Stimulated activated memory B cell treated with anti-CD40 and anti-IgM and Interleukin-4, amounts not matched to agents 10 μg/mL and 1 μg/mL and 100 μg/mL, for 72 hours (primary cell): ENCODE data around the gene MGAM2.
A peak's percentile ranks its signal among the peaks of the same experiment; 100 is the strongest.
"Not testable (repeated sequence)": the region's sequence is repeated elsewhere in the genome, so short reads cannot be mapped to it uniquely, and the experiment has no call there.

Source experiments
- ATAC-seq: fragments of 150-1000 bp; cut with Tn5 transposase; 2 replicates; pipeline ENCODE4 v1.10.0; 2021
- H3K27ac Mint-ChIP-seq: one replicate; pipeline ENCODE4 v1.8.0; 2022; ENCODE audit warnings: mild to moderate bottlenecking, mixed read lengths
- H3K27me3 Mint-ChIP-seq: one replicate; pipeline ENCODE4 v1.8.0; 2022; ENCODE audit warnings: mixed read lengths
- H3K36me3 Mint-ChIP-seq: one replicate; pipeline ENCODE4 v1.8.0; 2022; ENCODE audit warnings: mixed read lengths
- H3K4me1 Mint-ChIP-seq: one replicate; pipeline ENCODE4 v1.8.0; 2022; ENCODE audit warnings: mixed read lengths
- H3K4me3 Mint-ChIP-seq: one replicate; pipeline ENCODE4 v1.8.0; 2022; ENCODE audit warnings: mild to moderate bottlenecking, moderate library complexity, mixed read lengths
- H3K9me3 Mint-ChIP-seq: one replicate; pipeline ENCODE4 v1.8.0; 2022; ENCODE audit warnings: mixed read lengths

Gene MGAM2

DNA sequence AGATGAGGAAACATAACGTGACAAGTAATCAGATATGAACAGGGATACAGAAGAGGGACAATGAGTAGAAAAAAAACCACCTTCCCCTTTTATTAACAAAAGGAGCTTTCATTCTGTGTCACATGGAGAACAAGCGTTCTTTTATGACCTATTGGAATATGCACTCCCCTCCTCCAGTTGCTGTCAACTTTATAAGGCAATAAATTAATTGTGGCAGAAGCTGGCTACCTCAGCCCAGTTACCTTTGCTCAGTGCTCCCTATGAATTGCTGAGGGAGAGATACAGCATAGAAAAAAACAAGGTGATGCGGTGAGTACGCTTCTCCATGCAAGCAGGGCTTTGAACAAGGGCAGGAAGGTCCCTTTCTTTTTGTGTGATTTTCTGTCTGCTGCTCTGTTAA is at the start of gene MGAM2:
Gene MGAM2 (plus strand): TSS at position 220 of the 400 bp plus-strand sequence. CDS start 5,156 bp downstream, outside the sequence.
- Mint-ChIP-seq H3K36me3 (no peaks in the 10 kb centered on the region), H3K9me3 (peaks cover 8% of the 10 kb centered on the region), H3K27me3 (no peaks in the 10 kb centered on the region), H3K4me3 (no peak within 1 kb of the TSS), H3K4me1 (no peaks in the 10 kb centered on the region), H3K27ac (no peak within 1 kb of the TSS)
- no peak for ATAC-seq

DNA sequence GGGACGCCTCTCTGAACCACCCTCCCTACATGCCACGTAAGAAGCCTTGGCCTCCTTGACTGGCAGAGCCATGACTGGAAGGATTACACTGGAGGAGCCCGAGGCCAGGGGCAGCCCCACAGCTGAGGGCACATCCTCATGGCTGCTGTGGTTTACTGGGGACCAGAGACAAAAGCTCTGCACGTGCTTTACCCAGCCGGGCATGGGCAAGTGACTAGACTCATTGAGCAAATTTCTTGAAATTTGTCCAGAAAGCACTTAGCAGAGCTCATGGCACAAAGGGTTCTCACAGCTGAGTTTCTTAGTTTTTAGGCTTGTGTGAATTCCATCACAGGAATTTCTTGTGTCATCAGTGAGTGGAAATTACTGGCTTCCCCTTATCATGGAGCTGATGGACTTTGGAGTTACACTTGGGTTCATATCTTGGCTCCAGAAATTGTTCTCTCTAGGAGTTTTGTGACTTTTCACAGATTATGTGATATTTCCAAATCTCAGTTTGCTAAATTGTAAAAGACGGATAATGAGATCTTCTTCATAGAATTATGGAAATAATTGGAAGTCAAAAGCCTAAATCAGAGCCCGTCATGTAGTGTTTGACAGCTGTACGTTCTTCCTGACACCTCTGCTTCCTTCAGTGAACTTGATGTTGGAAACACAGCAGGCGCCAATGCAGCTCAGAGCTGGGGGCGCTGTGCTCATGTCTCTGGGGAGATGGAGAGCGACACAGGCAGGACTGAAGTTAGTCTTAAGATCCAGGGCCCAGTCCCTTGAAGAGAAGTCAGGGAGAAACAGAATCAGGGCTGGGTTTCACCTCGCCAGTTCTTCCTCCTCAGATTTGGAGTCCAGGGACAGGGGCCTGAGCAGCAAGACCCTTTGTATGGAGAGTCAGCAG is 47.7 kb upstream of the MGAM2 start:
- no peak overlapping the region for H3K4me3 Mint-ChIP-seq
- no peaks in the 10 kb centered on the region for H3K36me3 Mint-ChIP-seq
- H3K27ac Mint-ChIP-seq: no peak overlapping the region
- H3K27me3 Mint-ChIP-seq: no peaks in the 10 kb centered on the region
- H3K9me3 Mint-ChIP-seq: no peaks in the 10 kb centered on the region
- ATAC-seq: no peak
- H3K4me1 Mint-ChIP-seq: no peaks in the 10 kb centered on the region

DNA sequence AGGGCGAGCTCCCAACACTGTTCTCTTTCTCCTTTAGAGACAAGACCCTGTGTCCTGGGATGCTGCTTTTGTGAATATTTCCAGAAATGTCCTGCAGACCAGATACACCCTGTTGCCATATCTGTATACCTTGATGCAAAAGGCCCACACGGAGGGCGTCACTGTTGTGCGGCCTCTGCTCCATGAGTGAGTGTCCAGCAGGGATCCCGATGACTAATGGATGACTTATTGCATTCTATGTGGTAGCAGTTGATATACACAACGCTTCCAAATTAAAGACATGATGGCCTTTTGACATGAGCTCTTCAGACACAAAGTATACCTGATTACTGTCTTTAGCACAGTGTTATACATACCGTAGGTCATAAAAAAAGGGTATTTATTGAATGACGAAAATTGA is 45.0 kb upstream of the MGAM2 start:
- no peaks in the 10 kb centered on the region for H3K4me1 Mint-ChIP-seq
- no peak overlapping the region for H3K4me3 Mint-ChIP-seq
- H3K9me3 Mint-ChIP-seq: no peaks in the 10 kb centered on the region
- no peaks in the 10 kb centered on the region for H3K36me3 Mint-ChIP-seq
- H3K27ac Mint-ChIP-seq: no peak overlapping the region
- no peak for ATAC-seq
- no peaks in the 10 kb centered on the region for H3K27me3 Mint-ChIP-seq

DNA sequence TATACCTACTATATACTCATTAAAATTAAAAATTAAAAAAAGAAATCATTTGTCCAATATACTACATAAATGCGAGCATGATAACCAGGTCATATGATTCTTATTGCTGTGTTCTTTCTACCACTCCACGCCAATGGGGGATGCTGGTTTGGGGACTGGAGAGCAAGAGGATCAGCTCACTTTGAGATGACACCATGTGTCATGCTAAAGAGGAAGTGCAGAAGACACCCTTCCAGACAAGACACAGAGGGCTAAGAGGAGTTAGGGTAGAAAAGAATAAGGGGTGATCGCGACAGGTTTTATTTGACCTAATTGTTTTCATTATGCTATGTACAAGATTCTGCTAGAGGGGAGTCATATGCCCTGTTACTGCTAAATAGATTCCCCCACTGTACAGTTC is 33.8 kb upstream of the MGAM2 start:
- Mint-ChIP-seq H3K4me1 (no peaks in the 10 kb centered on the region), H3K9me3 (peaks cover 3% of the 10 kb centered on the region), H3K4me3 (no peak overlapping the region), H3K27ac (no peak overlapping the region), H3K36me3 (no peaks in the 10 kb centered on the region), H3K27me3 (no peaks in the 10 kb centered on the region)
- ATAC-seq: no peak

DNA sequence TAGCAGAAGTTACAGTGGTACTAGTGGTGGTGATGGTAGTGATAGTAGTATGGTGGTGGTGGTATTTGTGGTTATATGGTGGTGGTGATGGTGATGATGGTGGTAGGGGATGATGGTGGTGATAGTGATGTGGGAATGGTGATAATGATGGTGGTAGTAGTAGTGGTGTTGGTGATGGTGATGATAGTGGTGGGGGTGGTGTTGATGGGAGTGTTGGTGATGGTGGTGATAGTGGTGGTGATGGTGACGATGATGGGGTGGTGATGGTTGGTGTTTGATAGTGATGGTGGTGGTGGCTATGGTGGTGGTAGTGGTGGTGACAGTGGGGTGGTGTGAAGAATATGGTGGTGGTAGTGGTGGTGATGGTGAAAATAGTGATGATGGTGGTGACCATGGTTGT is 27.9 kb upstream of the MGAM2 start:
- no peaks in the 10 kb centered on the region for H3K4me1 Mint-ChIP-seq
- ATAC-seq: no peak
- no peak overlapping the region for H3K4me3 Mint-ChIP-seq
- no peaks in the 10 kb centered on the region for H3K27me3 Mint-ChIP-seq
- peaks cover 12% of the 10 kb centered on the region for H3K9me3 Mint-ChIP-seq
- H3K27ac Mint-ChIP-seq: no peak overlapping the region
- no peaks in the 10 kb centered on the region for H3K36me3 Mint-ChIP-seq

DNA sequence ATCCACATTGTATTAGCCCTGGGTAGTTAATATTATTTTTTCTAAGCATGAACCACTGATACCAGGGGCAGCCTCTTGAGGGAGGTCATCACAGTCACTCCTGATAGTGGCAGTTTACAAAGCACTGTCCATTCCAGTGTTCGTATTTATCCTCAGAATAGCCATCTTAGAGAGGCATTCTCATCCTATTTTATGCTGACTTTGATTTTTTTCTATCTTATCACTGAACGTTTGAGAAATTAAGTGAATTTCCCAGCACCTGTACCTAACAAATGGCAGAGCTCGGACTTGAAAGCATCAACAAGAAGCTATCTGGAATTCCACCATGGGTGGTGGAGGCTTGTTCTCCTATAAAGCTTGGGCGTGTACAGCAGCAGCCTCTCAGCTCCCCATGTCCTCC is 26.1 kb upstream of the MGAM2 start:
- Mint-ChIP-seq H3K27me3 (no peaks in the 10 kb centered on the region), H3K36me3 (no peaks in the 10 kb centered on the region), H3K27ac (no peak overlapping the region), H3K9me3 (peaks cover 12% of the 10 kb centered on the region), H3K4me3 (no peak overlapping the region), H3K4me1 (no peaks in the 10 kb centered on the region)
- no peak for ATAC-seq

DNA sequence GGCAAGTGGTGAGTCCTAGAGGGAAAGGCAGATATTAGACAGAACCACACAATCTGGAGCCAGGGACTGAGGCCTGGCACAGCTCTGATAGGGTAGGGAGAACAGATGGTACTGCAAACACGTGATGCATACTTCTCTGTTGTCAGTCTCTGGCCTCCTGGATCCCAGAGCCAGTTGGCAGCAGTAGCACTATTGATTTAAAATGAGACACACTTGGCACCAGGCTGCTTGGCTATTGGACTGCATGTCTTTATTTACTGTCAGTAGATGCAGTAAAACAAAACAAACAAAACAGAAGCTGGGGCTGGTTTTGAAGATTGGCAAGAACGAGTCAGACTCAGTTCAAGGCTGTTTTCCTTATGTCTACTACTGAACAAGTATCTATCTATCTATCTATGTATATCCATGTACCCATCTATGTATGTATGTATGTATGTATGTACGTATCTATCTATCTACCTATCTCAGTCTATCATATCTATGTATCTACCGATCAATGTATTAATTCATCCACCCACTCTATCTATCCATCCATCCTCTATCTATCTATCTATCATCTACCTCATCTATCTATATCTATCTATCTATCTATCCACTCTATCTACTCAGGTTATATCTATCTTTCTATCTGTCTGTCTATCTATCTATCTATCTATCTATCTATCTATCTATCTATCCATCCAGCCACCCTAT is 23.4 kb upstream of the MGAM2 start:
- ATAC-seq: no peak
- H3K9me3 Mint-ChIP-seq: peaks cover 9% of the 10 kb centered on the region
- no peak overlapping the region for H3K27ac Mint-ChIP-seq
- H3K4me1 Mint-ChIP-seq: no peaks in the 10 kb centered on the region
- no peaks in the 10 kb centered on the region for H3K27me3 Mint-ChIP-seq
- no peaks in the 10 kb centered on the region for H3K36me3 Mint-ChIP-seq
- no peak overlapping the region for H3K4me3 Mint-ChIP-seq

DNA sequence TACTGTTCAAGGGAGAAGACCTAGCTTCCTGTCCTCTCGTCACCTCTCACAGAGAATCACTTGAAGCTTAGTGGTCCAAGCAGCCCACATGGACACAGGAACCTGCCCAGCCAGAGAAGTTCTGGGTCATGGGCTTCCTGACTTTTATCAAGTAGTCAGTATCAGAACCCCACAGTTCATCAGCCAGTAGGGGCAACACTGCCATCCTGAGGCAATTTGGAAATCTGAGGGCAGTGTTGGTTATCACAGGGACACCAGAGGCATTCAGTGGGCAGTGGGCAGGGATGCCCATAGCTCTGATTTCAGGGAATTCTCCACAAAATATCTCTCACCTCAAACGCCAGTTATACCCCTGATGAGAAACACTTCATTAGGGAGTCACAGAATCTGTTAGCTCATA is 22.5 kb upstream of the MGAM2 start:
- H3K4me3 Mint-ChIP-seq: no peak overlapping the region
- no peaks in the 10 kb centered on the region for H3K27me3 Mint-ChIP-seq
- H3K9me3 Mint-ChIP-seq: peaks cover 4% of the 10 kb centered on the region
- no peak for ATAC-seq
- no peaks in the 10 kb centered on the region for H3K4me1 Mint-ChIP-seq
- H3K36me3 Mint-ChIP-seq: no peaks in the 10 kb centered on the region
- H3K27ac Mint-ChIP-seq: no peak overlapping the region

DNA sequence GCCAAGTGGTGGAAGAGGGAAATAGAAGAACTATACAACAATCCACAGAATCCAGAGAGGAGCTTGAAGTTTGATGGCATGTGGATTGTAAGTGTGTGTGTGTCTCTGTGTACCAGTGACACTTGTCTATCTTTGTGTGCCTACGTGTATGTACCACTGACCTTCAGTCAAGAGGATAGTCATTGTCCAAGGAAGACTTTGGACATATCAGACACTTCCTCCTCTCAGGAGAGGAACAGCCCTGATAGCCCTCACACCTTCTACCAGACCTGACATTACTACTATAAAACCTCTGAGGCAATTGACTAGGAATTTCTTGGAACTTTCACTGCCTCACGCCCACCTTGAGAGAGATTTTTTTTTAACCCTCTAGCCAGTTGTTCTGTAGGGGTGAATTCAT is 19.6 kb upstream of the MGAM2 start:
- H3K4me3 Mint-ChIP-seq: no peak overlapping the region
- H3K27ac Mint-ChIP-seq: no peak overlapping the region
- no peaks in the 10 kb centered on the region for H3K4me1 Mint-ChIP-seq
- H3K9me3 Mint-ChIP-seq: peaks cover 4% of the 10 kb centered on the region
- H3K27me3 Mint-ChIP-seq: no peaks in the 10 kb centered on the region
- no peaks in the 10 kb centered on the region for H3K36me3 Mint-ChIP-seq
- ATAC-seq: no peak

DNA sequence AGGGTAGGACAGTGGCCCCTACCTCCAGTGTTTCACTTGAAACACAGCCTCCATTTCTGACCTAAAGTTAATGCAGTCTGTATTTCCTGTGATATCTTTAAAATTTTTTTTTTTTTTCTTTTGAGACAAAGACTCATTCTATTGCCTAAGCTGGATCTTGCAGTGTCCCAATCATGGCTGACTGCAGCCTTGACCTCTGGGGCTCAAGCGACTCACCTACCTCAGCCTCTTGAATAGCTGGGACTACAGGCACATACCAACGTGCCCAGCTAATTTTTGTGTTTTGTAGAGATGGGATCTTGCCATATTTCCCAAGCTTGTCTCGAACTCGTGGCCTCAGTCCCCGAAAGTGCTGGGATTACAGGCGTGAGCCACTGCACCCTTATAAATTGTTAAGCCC is 16.7 kb upstream of the MGAM2 start:
- H3K4me1 Mint-ChIP-seq: no peaks in the 10 kb centered on the region
- H3K4me3 Mint-ChIP-seq: no peak overlapping the region
- no peaks in the 10 kb centered on the region for H3K9me3 Mint-ChIP-seq
- no peaks in the 10 kb centered on the region for H3K36me3 Mint-ChIP-seq
- H3K27me3 Mint-ChIP-seq: no peaks in the 10 kb centered on the region
- no peak overlapping the region for H3K27ac Mint-ChIP-seq
- no peak for ATAC-seq

DNA sequence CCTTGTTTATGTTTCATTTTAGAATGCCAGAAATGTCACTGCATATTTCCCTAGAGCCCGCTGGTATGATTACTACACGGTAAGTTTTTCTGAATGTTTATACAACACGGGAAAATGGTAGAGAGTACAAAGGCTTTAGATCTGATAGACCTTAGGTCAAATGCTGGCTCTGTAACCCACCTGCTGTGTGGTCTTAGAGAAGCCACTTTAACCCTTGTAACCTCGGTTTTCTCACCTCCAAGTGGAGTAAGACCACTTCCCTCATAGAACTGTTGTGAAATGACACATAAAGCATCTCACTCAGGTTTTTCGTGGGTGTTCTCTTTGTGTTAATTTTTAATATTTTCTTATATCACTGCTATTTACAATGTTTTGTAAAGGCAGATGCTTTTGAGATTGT is 13.9 kb upstream of the MGAM2 start:
- no peak overlapping the region for H3K27ac Mint-ChIP-seq
- no peaks in the 10 kb centered on the region for H3K4me1 Mint-ChIP-seq
- ATAC-seq: no peak
- H3K36me3 Mint-ChIP-seq: no peaks in the 10 kb centered on the region
- H3K27me3 Mint-ChIP-seq: no peaks in the 10 kb centered on the region
- H3K9me3 Mint-ChIP-seq: no peaks in the 10 kb centered on the region
- H3K4me3 Mint-ChIP-seq: no peak overlapping the region

DNA sequence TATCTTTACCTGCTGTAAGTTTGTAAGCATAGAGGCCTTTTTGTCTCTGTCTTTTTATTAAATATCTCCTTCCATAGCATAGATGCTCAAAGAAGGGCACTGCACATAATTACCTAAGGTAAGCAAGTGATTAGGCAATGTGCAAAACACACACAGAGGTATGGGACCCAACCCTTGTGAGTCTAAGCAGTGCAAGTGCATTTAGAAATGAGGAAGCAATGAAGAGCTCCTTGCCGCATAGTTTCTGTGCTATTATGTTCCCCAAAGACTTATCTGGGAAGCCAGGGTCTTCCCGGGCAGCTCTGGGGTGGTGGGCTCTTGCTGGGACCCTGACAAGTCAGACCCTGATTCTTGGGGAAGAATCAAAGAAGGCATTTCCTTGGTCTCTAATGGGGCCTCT is 13.5 kb upstream of the MGAM2 start:
- Mint-ChIP-seq H3K4me1 (no peaks in the 10 kb centered on the region), H3K36me3 (no peaks in the 10 kb centered on the region), H3K27ac (no peak overlapping the region), H3K9me3 (no peaks in the 10 kb centered on the region), H3K27me3 (no peaks in the 10 kb centered on the region), H3K4me3 (no peak overlapping the region)
- ATAC-seq: no peak

DNA sequence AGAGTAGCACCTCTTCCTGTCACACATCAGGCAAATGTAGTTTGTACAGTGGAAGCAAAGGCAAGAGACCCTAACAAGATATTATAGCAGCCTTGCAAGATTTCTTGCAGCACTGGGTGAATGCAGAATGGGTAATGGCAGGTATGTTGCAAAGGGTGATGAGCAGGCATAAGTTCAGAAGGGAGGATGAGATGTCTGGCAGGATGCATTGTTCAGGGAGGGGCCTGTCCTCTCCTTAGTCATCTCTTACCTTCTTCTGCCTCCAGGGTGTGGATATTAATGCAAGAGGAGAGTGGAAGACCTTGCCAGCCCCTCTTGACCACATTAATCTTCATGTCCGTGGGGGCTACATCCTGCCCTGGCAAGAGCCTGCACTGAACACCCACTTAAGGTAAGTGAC is 12.2 kb upstream of the MGAM2 start:
- H3K9me3 Mint-ChIP-seq, H3K4me3 Mint-ChIP-seq, H3K4me1 Mint-ChIP-seq, H3K27me3 Mint-ChIP-seq, H3K36me3 Mint-ChIP-seq, H3K27ac Mint-ChIP-seq: not testable (repeated sequence)
- peak; percentile 37 for ATAC-seq

DNA sequence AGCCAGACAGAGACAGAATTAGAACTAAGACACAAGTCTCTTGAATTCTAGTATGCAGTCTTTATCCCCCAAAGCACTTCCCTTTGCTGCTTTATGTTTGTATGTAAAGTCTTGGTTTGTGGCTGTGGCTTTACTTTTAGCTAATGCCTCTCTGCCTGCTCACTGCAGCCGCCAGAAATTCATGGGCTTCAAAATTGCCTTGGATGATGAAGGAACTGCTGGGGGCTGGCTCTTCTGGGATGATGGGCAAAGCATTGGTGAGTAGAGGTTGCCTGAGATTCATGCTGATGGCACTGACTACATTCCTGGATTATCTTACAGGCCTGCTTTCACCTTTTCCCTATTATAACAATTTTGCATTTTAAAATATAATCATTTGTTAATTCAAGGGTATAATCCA is 10.9 kb upstream of the MGAM2 start:
- no peak for ATAC-seq
- Mint-ChIP-seq H3K4me1 (no peaks in the 10 kb centered on the region), H3K9me3 (no peaks in the 10 kb centered on the region), H3K27me3 (no peaks in the 10 kb centered on the region), H3K36me3 (no peaks in the 10 kb centered on the region), H3K27ac (no peak overlapping the region), H3K4me3 (no peak overlapping the region)

DNA sequence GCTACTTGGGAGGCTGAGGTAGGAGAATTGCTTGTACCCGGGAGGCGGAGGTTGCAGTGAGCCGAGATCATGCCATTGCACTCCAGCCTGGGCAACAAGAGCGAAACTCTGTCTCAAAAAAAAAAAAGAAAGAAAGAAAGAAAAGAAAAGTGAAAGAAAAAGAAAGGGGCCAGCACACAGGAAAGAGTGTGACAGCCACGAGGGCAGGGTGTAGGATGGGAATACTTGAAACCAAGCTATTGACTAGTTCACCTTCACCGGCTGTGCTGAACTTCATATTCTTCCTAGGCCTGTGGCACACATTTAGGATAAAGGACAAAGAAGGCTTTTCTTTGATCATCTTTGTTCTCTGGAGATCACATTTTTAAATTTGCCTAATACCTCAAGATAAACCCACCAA is 9.7 kb upstream of the MGAM2 start:
- not testable (repeated sequence) for H3K27me3 Mint-ChIP-seq, H3K4me3 Mint-ChIP-seq, H3K9me3 Mint-ChIP-seq, H3K4me1 Mint-ChIP-seq, H3K27ac Mint-ChIP-seq, ATAC-seq, H3K36me3 Mint-ChIP-seq
